ENCODE data around the gene PTAR1. TPM values are rescaled to one million over a fixed set of nuclear protein-coding genes. Genes with fewer than 3 reads are reported as not detected.

Gene PTAR1
- total RNA-seq, 4 donors from 2014 or later: 35.4 to 173 (median 69.0) TPM

DNA sequence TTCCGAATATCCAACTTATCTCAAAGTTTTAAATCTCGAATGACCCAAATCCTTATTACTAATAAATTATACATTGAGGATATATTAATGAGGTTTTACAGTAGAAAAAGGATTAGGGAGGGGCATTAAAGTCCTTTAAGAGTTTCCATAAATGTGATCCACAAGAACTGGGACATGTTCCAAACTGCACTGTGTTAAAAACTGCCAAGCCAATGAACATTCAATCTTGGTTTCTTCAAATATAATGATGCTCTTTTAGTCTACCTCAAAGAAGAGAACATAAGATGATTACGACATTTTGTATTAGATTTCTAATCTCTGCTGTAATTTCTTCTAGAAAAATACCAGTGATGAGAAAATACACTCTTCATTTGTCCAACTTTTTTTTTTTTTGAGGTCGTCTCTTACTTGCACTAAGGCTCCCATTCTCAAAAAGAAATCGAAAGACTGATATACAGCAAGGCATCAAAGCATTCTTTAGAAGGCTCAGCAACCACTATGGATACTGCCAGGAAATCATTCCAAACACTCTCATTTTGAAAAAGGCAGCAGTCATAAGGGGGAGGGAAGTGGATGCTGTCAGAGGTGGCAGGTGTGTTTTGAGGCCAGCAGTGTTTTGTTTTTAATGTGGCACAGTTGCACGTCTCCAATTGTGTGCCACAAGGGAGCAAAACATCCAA lies 1.7 kb downstream of the PTAR1 start:
- Histone ChIP-seq H3K4me3 (peak overlapping the region in 1 of 2 donors; percentile 97), H3K27me3 (no peaks in the 10 kb centered on the region), H3K27ac (no peak overlapping the region), H3K4me1 (no peaks in the 10 kb centered on the region), H3K9me3 (no peaks in the 10 kb centered on the region), H3K36me3 (no peaks in the 10 kb centered on the region)
- DNase-seq: no peak
- intact Hi-C loops (cut with DNase I; ENCODE audit: low total_unique reads): no loop called here
- TF ChIP-seq CTCF (IDR thresholded peaks at IDR 0.05) (no peak), POLR2A (IDR thresholded peaks at IDR 0.05) (no peak)

- TF ChIP-seq CTCF (IDR thresholded peaks at IDR 0.05) (no peak), POLR2A (IDR thresholded peaks at IDR 0.05) (no peak)
- no peaks in the 10 kb centered on the region for H3K9me3 ChIP-seq
- H3K27ac ChIP-seq: no peak overlapping the region
- no peaks in the 10 kb centered on the region for H3K36me3 ChIP-seq
- no peaks in the 10 kb centered on the region for H3K4me1 ChIP-seq
- DNase-seq: no peak
- intact Hi-C loops (cut with DNase I; ENCODE audit: low total_unique reads): no loop called here
- H3K27me3 ChIP-seq: no peaks in the 10 kb centered on the region
- H3K4me3 ChIP-seq: no peak overlapping the region
Observed at GRCh38 chr9:69755205-69755604, 4.6 kb downstream of the PTAR1 start.

GRCh38 chr9:69753830-69754229 lies 6.0 kb downstream of the PTAR1 start:
- H3K9me3 ChIP-seq: no peaks in the 10 kb centered on the region
- H3K27me3 ChIP-seq: no peaks in the 10 kb centered on the region
- intact Hi-C loops (cut with DNase I; ENCODE audit: low total_unique reads): no loop called here
- TF ChIP-seq CTCF (IDR thresholded peaks at IDR 0.05) (no peak), POLR2A (IDR thresholded peaks at IDR 0.05) (no peak)
- no peaks in the 10 kb centered on the region for H3K36me3 ChIP-seq
- no peak overlapping the region for H3K4me3 ChIP-seq
- H3K4me1 ChIP-seq: no peaks in the 10 kb centered on the region
- no peak overlapping the region for H3K27ac ChIP-seq
- no peak for DNase-seq

GRCh38 chr9:69750085-69750484 lies 9.7 kb downstream of the PTAR1 start:
- no peak overlapping the region for H3K27ac ChIP-seq
- H3K4me3 ChIP-seq: no peak overlapping the region
- no peaks in the 10 kb centered on the region for H3K4me1 ChIP-seq
- no peaks in the 10 kb centered on the region for H3K36me3 ChIP-seq
- intact Hi-C loops (cut with DNase I; ENCODE audit: low total_unique reads): no loop called here
- H3K9me3 ChIP-seq: no peaks in the 10 kb centered on the region
- H3K27me3 ChIP-seq: no peaks in the 10 kb centered on the region
- no peak for TF ChIP-seq POLR2A (IDR thresholded peaks at IDR 0.05)
- TF ChIP-seq CTCF (IDR thresholded peaks at IDR 0.05): no peak
- no peak for DNase-seq

- Histone ChIP-seq H3K27ac (no peak overlapping the region), H3K4me3 (no peak overlapping the region), H3K36me3 (no peaks in the 10 kb centered on the region), H3K9me3 (no peaks in the 10 kb centered on the region), H3K27me3 (no peaks in the 10 kb centered on the region), H3K4me1 (no peaks in the 10 kb centered on the region)
- no peak for DNase-seq
- intact Hi-C loops (cut with DNase I; ENCODE audit: low total_unique reads): no loop called here
- no peak for TF ChIP-seq CTCF (IDR thresholded peaks at IDR 0.05)
- TF ChIP-seq POLR2A (IDR thresholded peaks at IDR 0.05): no peak
Observed at GRCh38 chr9:69748304-69748703, 11.5 kb downstream of the PTAR1 start.
